Neural cell (in vitro differentiated cells): ENCODE measurements around the gene TAOK3. TPM values are rescaled to one million over a fixed set of nuclear protein-coding genes. Genes with fewer than 3 reads are reported as not detected.
A peak's percentile ranks its signal among the peaks of the same experiment; 100 is the strongest.

ENCODE experiments used
- H2AFZ ChIP-seq: fragments of 200-600, 300-800 bp; sonication (generic), shearing (Covaris generic); 2 replicates; pipeline ENCODE4 v1.6.0; 2014; ENCODE audit warnings: low read depth, mild to moderate bottlenecking, antibody characterized with exemption, low read length, moderate library complexity
- H3F3A ChIP-seq: fragments of 200-600 bp; shearing (Covaris generic); 2 replicates; pipeline ENCODE4 v1.6.1; 2016; ENCODE audit warnings: mild to moderate bottlenecking, moderate library complexity, mixed read lengths, antibody characterized with exemption, low read length; ENCODE audit not compliant: insufficient read depth, poor library complexity, severe bottlenecking
- H3K27ac ChIP-seq: fragments of 200-600, 300-800 bp; sonication (generic), shearing (Covaris generic); 2 replicates; pipeline ENCODE4 v1.5.1; 2014; ENCODE audit warnings: mild to moderate bottlenecking, low read length, moderate library complexity
- H3K27me3 ChIP-seq: fragments of 300-800, 200-600 bp; sonication (generic), shearing (Covaris generic); 2 replicates; pipeline ENCODE4 v1.6.0; 2014; ENCODE audit warnings: mild to moderate bottlenecking, low read depth, low read length, moderate library complexity; ENCODE audit not compliant: insufficient read depth
- H3K36me3 ChIP-seq: fragments of 300-800, 200-600 bp; sonication (generic), shearing (Covaris generic); 2 replicates; pipeline ENCODE4 v1.5.1; 2014; ENCODE audit warnings: mild to moderate bottlenecking, antibody characterized with exemption, low read length, moderate library complexity; ENCODE audit not compliant: insufficient read depth
- H3K4me2 ChIP-seq: fragments of 300-800, 200-600 bp; sonication (generic), shearing (Covaris generic); 2 replicates; pipeline ENCODE4 v1.6.0; 2014; ENCODE audit warnings: mild to moderate bottlenecking, low read length
- H3K4me3 ChIP-seq: fragments of 300-800, 200-600 bp; sonication (generic), shearing (Covaris generic); 2 replicates; pipeline ENCODE4 v1.5.1; 2014; ENCODE audit warnings: mild to moderate bottlenecking, low read length, moderate library complexity
- H3K79me2 ChIP-seq: fragments of 200-600 bp; shearing (Covaris generic); replicated peaks from 2 replicates; pipeline ENCODE4 v1.6.0; 2014; ENCODE audit warnings: mild to moderate bottlenecking, low read length, moderate library complexity; ENCODE audit not compliant: insufficient read depth
- H3K9ac ChIP-seq: fragments of 300-800, 200-600 bp; sonication (generic), shearing (Covaris generic); 2 replicates; pipeline ENCODE4 v1.6.1; 2016; ENCODE audit warnings: mild to moderate bottlenecking, low read length, mixed read lengths
- H3K9me2 ChIP-seq: fragments of 200-600 bp; shearing (Covaris generic); 2 replicates; pipeline ENCODE4 v1.6.1; 2016; ENCODE audit warnings: mild to moderate bottlenecking, low read length, mixed read lengths; ENCODE audit not compliant: insufficient read depth
- H3K9me3 ChIP-seq: fragments of 200-600, 300-800 bp; sonication (generic), shearing (Covaris generic); 2 replicates; pipeline ENCODE4 v1.6.1; 2016; ENCODE audit warnings: mild to moderate bottlenecking, mixed run types, low read length, moderate library complexity, mixed read lengths
- H4K20me1 ChIP-seq: fragments of 200-600 bp; shearing (Covaris generic); 2 replicates; pipeline ENCODE4 v1.6.1; 2016; ENCODE audit warnings: mild to moderate bottlenecking, mixed run types; ENCODE audit not compliant: insufficient read depth
- CTCF ChIP-seq: fragments of 450-650 bp; IDR thresholded peaks from 2 replicates; pipeline ENCODE4 v1.5.1; 2014; ENCODE audit warnings: antibody characterized with exemption, mild to moderate bottlenecking, moderate library complexity; ENCODE audit not compliant: poor library complexity, severe bottlenecking
- EP300 ChIP-seq: fragments of 450-650 bp; conservative IDR thresholded peaks from 2 replicates; pipeline ENCODE4 v1.6.1; 2014; ENCODE audit warnings: antibody characterized with exemption, mild to moderate bottlenecking, moderate library complexity; ENCODE audit not compliant: poor library complexity, severe bottlenecking
- EZH2 ChIP-seq: fragments of 200-600, 300-800 bp; shearing (Covaris generic), sonication (generic); IDR thresholded peaks from 2 replicates; pipeline ENCODE4 v1.6.1; 2014; ENCODE audit warnings: antibody characterized with exemption, low read length, borderline replicate concordance, mild to moderate bottlenecking; ENCODE audit not compliant: insufficient read depth, poor library complexity, severe bottlenecking
- MXI1 ChIP-seq: fragments of 450-650 bp; conservative IDR thresholded peaks from 2 replicates; pipeline ENCODE4 v1.6.1; 2014; ENCODE audit warnings: antibody characterized with exemption, mild to moderate bottlenecking; ENCODE audit not compliant: poor library complexity, severe bottlenecking
- POLR2AphosphoS5 ChIP-seq: IDR thresholded peaks from 2 replicates; pipeline ENCODE4 v1.6.1; 2012
- RAD21 ChIP-seq: fragments of 450-650 bp; conservative IDR thresholded peaks from 2 replicates; pipeline ENCODE4 v1.6.1; 2014; ENCODE audit warnings: antibody characterized with exemption, mild to moderate bottlenecking, moderate library complexity
- SMC3 ChIP-seq: fragments of 450-650 bp; conservative IDR thresholded peaks from 2 replicates; pipeline ENCODE4 v1.6.1; 2014; ENCODE audit warnings: antibody characterized with exemption, mild to moderate bottlenecking, moderate library complexity; ENCODE audit not compliant: poor library complexity
- TAF1 ChIP-seq: IDR thresholded peaks from 2 replicates; pipeline ENCODE4 v1.6.1; 2012; ENCODE audit warnings: low read depth
- polyA plus RNA-seq: library from polyadenylated mRNA; depleted of rRNA; stranded (reverse); fragments of >200 nt; gene quantifications from 2 replicates; pipeline ENCODE4 v1.2.3, GENCODE V29; 2014

Gene TAOK3
- polyA plus RNA-seq, 1 donor from 2014 or later, result 148 TPM

- H3K4me2 ChIP-seq, result peak within 1 kb of the TSS; percentile 88
- no peaks in the 10 kb centered on the region for H3K36me3 ChIP-seq
- no peak within 1 kb of the TSS for H3K27ac ChIP-seq
- H4K20me1 ChIP-seq, result no peaks in the 10 kb centered on the region
- no peaks in the 10 kb centered on the region for H3K79me2 ChIP-seq
- H3K9me3 ChIP-seq, result no peaks in the 10 kb centered on the region
- H3K4me3 ChIP-seq, result peak within 1 kb of the TSS; percentile 89
- H3K27me3 ChIP-seq, result peaks cover 18% of the 10 kb centered on the region
- H3K9me2 ChIP-seq, result no peaks in the 10 kb centered on the region
- H2AFZ ChIP-seq, result no peak within 1 kb of the TSS
- H3F3A ChIP-seq, result no peaks in the 10 kb centered on the region
- peak; percentile 5 for TF ChIP-seq POLR2AphosphoS5
- no peak for TF ChIP-seq SMC3
- H3K9ac ChIP-seq, result peak within 1 kb of the TSS; percentile 60
Observed at GRCh38 chr12:118103601-118104382, 268.9 kb downstream of the TAOK3 start, which contains the start of gene VSIG10. Gene VSIG10 (minus strand): TSS chr12:118104011. CDS start chr12:118103671, 340 bp downstream.

- Histone ChIP-seq H3K36me3 (no peaks in the 10 kb centered on the region), H3K4me3 (peak overlapping the region; percentile 89), H3K9ac (peak overlapping the region; percentile 60), H3K27ac (no peak overlapping the region), H3F3A (no peaks in the 10 kb centered on the region), H2AFZ (no peak overlapping the region), H3K4me2 (peak overlapping the region; percentile 88), H3K9me3 (no peaks in the 10 kb centered on the region), H4K20me1 (no peaks in the 10 kb centered on the region), H3K27me3 (peaks cover 18% of the 10 kb centered on the region), H3K79me2 (no peaks in the 10 kb centered on the region), H3K9me2 (no peaks in the 10 kb centered on the region)
- no peak for TF ChIP-seq RAD21
- no peak for TF ChIP-seq POLR2AphosphoS5
- TF ChIP-seq CTCF, result no peak
- TF ChIP-seq MXI1, result no peak
- no peak for TF ChIP-seq EZH2
- no peak for TF ChIP-seq SMC3
- TF ChIP-seq TAF1, result no peak
- no peak for TF ChIP-seq EP300
Observed at GRCh38 chr12:118103201-118103600, 269.5 kb downstream of the TAOK3 start.

GRCh38 chr12:118102609-118103008 is 270.1 kb downstream of the TAOK3 start:
- no peak overlapping the region for H3K9ac ChIP-seq
- no peak overlapping the region for H2AFZ ChIP-seq

More at GRCh38 chr12:118102609-118103008, 270.1 kb downstream of the TAOK3 start:
- no peaks in the 10 kb centered on the region for H3K79me2 ChIP-seq
- H4K20me1 ChIP-seq, result no peaks in the 10 kb centered on the region
- no peak overlapping the region for H3K4me2 ChIP-seq
- H3K4me3 ChIP-seq, result peak overlapping the region; percentile 89
- H3K36me3 ChIP-seq, result no peaks in the 10 kb centered on the region
- no peaks in the 10 kb centered on the region for H3K9me2 ChIP-seq
- no peaks in the 10 kb centered on the region for H3F3A ChIP-seq
- H3K27ac ChIP-seq, result no peak overlapping the region
- no peaks in the 10 kb centered on the region for H3K9me3 ChIP-seq
- TF ChIP-seq MXI1 (no peak), EZH2 (no peak), RAD21 (no peak), SMC3 (no peak), POLR2AphosphoS5 (no peak)
- H3K27me3 ChIP-seq, result peaks cover 18% of the 10 kb centered on the region
